ENCODE data around the gene PRR18. TPM values are rescaled to one million over a fixed set of nuclear protein-coding genes. Genes with fewer than 3 reads are reported as not detected.

The PRR18 gene
- total RNA-seq, 4 donors from 2014 or later: 0.21 to 0.67 (median 0.59) TPM; not detected in 1

- no peak overlapping the region for H3K27ac ChIP-seq
- no peaks in the 10 kb centered on the region for H3K36me3 ChIP-seq
- intact Hi-C loops (cut with DNase I): no loop called here
- H3K9me3 ChIP-seq: no peaks in the 10 kb centered on the region
- H3K4me3 ChIP-seq (replicated peaks in 1 of 3): no peak overlapping the region
- WGBS, 2 donors: 64 to 77% methylated on average over 1 of the region's 1 CpG
- TF ChIP-seq POLR2A (IDR thresholded peaks at IDR 0.05) (no peak), CTCF (IDR thresholded peaks at IDR 0.05) (no peak)
- no peaks in the 10 kb centered on the region for H3K4me1 ChIP-seq
- H3K27me3 ChIP-seq: no peaks in the 10 kb centered on the region
- no peak for DNase-seq
These were observed 45.3 kb upstream of the PRR18 start for GRCh38 chr6:166353507-166353906.

- Histone ChIP-seq H3K4me3 (replicated peaks in 1 of 3) (no peak overlapping the region), H3K27me3 (no peaks in the 10 kb centered on the region), H3K9me3 (no peaks in the 10 kb centered on the region), H3K36me3 (no peaks in the 10 kb centered on the region), H3K27ac (no peak overlapping the region), H3K4me1 (no peaks in the 10 kb centered on the region)
- TF ChIP-seq POLR2A (IDR thresholded peaks at IDR 0.05) (no peak), CTCF (IDR thresholded peaks at IDR 0.05) (no peak)
- no peak for DNase-seq
- intact Hi-C loops (cut with DNase I): no loop called here
These were observed 44.7 kb upstream of the PRR18 start for GRCh38 chr6:166352923-166353322.

- Histone ChIP-seq H3K36me3 (no peaks in the 10 kb centered on the region), H3K9me3 (no peaks in the 10 kb centered on the region), H3K27me3 (no peaks in the 10 kb centered on the region), H3K27ac (no peak overlapping the region), H3K4me3 (replicated peaks in 1 of 3) (no peak overlapping the region), H3K4me1 (no peaks in the 10 kb centered on the region)
- intact Hi-C loops (cut with DNase I): no loop called here
- no peak for DNase-seq
- TF ChIP-seq POLR2A (IDR thresholded peaks at IDR 0.05) (no peak), CTCF (IDR thresholded peaks at IDR 0.05) (no peak)
- 31 to 34% methylated on average over 4 of the region's 4 CpGs for WGBS, 2 donors
These were observed 43.6 kb upstream of the PRR18 start for GRCh38 chr6:166351715-166352285.

- no peaks in the 10 kb centered on the region for H3K36me3 ChIP-seq
- H3K27me3 ChIP-seq: no peaks in the 10 kb centered on the region
- no peak overlapping the region for H3K27ac ChIP-seq
- WGBS, 2 donors: 88% methylated on average over 6 of the region's 6 CpGs
- no peak for DNase-seq
- TF ChIP-seq CTCF (IDR thresholded peaks at IDR 0.05): no peak
- no peak for TF ChIP-seq POLR2A (IDR thresholded peaks at IDR 0.05)
- H3K4me3 ChIP-seq (replicated peaks in 1 of 3): no peak overlapping the region
- H3K4me1 ChIP-seq: peaks cover 2% of the 10 kb centered on the region in 2 donors
- no peaks in the 10 kb centered on the region for H3K9me3 ChIP-seq
- intact Hi-C loops (cut with DNase I): no loop called here
These were observed 40.2 kb upstream of the PRR18 start for GRCh38 chr6:166348305-166348949.

- H3K27me3 ChIP-seq: no peaks in the 10 kb centered on the region
These were observed 38.8 kb upstream of the PRR18 start for GRCh38 chr6:166346965-166347364.

More at GRCh38 chr6:166346965-166347364, 38.8 kb upstream of the PRR18 start:
- no peaks in the 10 kb centered on the region for H3K9me3 ChIP-seq
- H3K36me3 ChIP-seq: no peaks in the 10 kb centered on the region
- no peak for TF ChIP-seq CTCF (IDR thresholded peaks at IDR 0.05)
- no peak for TF ChIP-seq POLR2A (IDR thresholded peaks at IDR 0.05)
- no peak overlapping the region for H3K27ac ChIP-seq
- DNase-seq: no peak
- H3K4me1 ChIP-seq: peaks cover 5 to 6% of the 10 kb centered on the region in 2 donors
- H3K4me3 ChIP-seq (replicated peaks in 1 of 3): no peak overlapping the region
- intact Hi-C loops (cut with DNase I): no loop called here

Measured in thyroid gland (tissue), 4 donors.